HEK293 (cell line): ENCODE data around the gene FRRS1L.

Experiments
- CTCF ChIA-PET: fragments of 350-600 bp; formaldehyde crosslinking; extraction: SDS; loops from one replicate; lab custom pipeline; 2021; ENCODE audit warnings: antibody characterized with exemption; lab: Yijun Ruan, JAX
- POLR2A ChIA-PET: fragments of 300-600 bp; formaldehyde crosslinking; extraction: SDS; loops from one replicate; lab custom pipeline; 2020; ENCODE audit warnings: antibody characterized with exemption, inconsistent platforms; lab: Yijun Ruan, JAX
- H3K27ac ChIP-seq: fragments of 200-500 bp; sonication (Bioruptor generic); 2 replicates; pipeline ENCODE4 v1.5.1; 2014; ENCODE audit warnings: low read depth, low read length, control low read depth, inconsistent platforms; ENCODE audit errors: extremely low read depth
- H3K36me3 ChIP-seq, 2 experiments: fragments of 200-500 bp in 1 of 2; sonication (Bioruptor generic) in 1 of 2; 1 replicate in 1 of 2; 2 replicates in 1 of 2; pipeline ENCODE4 v1.5.1; 2014 to 2017; ENCODE audit warnings: inconsistent platforms in 2 of 2, low read length in 2 of 2; ENCODE audit not compliant: control insufficient read depth in 2 of 2, insufficient read depth in 1 of 2
- H3K4me1 ChIP-seq: fragments of 200-500 bp; sonication (Bioruptor generic); 2 replicates; pipeline ENCODE4 v1.5.1; 2014; ENCODE audit warnings: mild to moderate bottlenecking, low read length, inconsistent platforms; ENCODE audit not compliant: control insufficient read depth, insufficient read depth
- H3K4me3 ChIP-seq: 2 replicates; pipeline ENCODE4 v1.5.1; 2011; ENCODE audit warnings: low read depth, mild to moderate bottlenecking, control low read depth, low read length, moderate library complexity
- H3K9me3 ChIP-seq: fragments of 200-500 bp; sonication (Bioruptor generic); 2 replicates; pipeline ENCODE4 v1.5.1; 2014; ENCODE audit warnings: low read depth, low read length, inconsistent platforms; ENCODE audit not compliant: control insufficient read depth, insufficient read depth
- GLI2 ChIP-seq: fragments of 450-650 bp; formaldehyde crosslinking; IDR thresholded peaks from 2 replicates; pipeline ENCODE4; 2017; ENCODE audit warnings: missing biosample characterization, missing genetic modification characterization, low read depth, borderline replicate concordance
- KLF1 ChIP-seq: fragments of 450-650 bp; formaldehyde crosslinking; IDR thresholded peaks from 2 replicates; pipeline ENCODE4 v1.5.1; 2016; ENCODE audit warnings: missing biosample characterization, missing genetic modification characterization
- ZFP3 ChIP-seq: fragments of 450-650 bp; formaldehyde crosslinking; IDR thresholded peaks from 2 replicates; pipeline ENCODE4 v1.5.1; 2016; ENCODE audit warnings: low read depth, missing biosample characterization, missing genetic modification characterization
- ZFP37 ChIP-seq: fragments of 450-650 bp; formaldehyde crosslinking; IDR thresholded peaks from 2 replicates; pipeline ENCODE4 v1.5.1; 2016; ENCODE audit warnings: missing biosample characterization, missing genetic modification characterization
- ZNF121 ChIP-seq: fragments of 450-650 bp; formaldehyde crosslinking; IDR thresholded peaks from 2 replicates; pipeline ENCODE4 v1.5.1; 2016; ENCODE audit warnings: missing biosample characterization, missing genetic modification characterization
- ZNF155 ChIP-seq: fragments of 450-650 bp; formaldehyde crosslinking; IDR thresholded peaks from 2 replicates; pipeline ENCODE4 v1.5.1; 2016; ENCODE audit warnings: missing biosample characterization, missing genetic modification characterization
- ZNF157 ChIP-seq: fragments of 450-650 bp; formaldehyde crosslinking; IDR thresholded peaks from 2 replicates; pipeline ENCODE4 v1.5.1; 2016; ENCODE audit warnings: missing biosample characterization, missing genetic modification characterization
- ZNF239 ChIP-seq: fragments of 450-650 bp; formaldehyde crosslinking; IDR thresholded peaks from 2 replicates; pipeline ENCODE4 v1.5.1; 2016; ENCODE audit warnings: missing biosample characterization, missing genetic modification characterization
- ZNF248 ChIP-seq: fragments of 450-650 bp; formaldehyde crosslinking; IDR thresholded peaks from 2 replicates; pipeline ENCODE4 v1.5.1; 2017; ENCODE audit warnings: missing biosample characterization, missing genetic modification characterization
- ZNF324 ChIP-seq: fragments of 450-650 bp; formaldehyde crosslinking; IDR thresholded peaks from 2 replicates; pipeline ENCODE4 v1.5.1; 2016; ENCODE audit warnings: missing biosample characterization, missing genetic modification characterization
- ZNF510 ChIP-seq: fragments of 450-650 bp; formaldehyde crosslinking; IDR thresholded peaks from 2 replicates; pipeline ENCODE4 v1.5.1; 2018; ENCODE audit warnings: mild to moderate bottlenecking, missing genetic modification characterization, missing biosample characterization; ENCODE audit not compliant: insufficient replicate concordance
- ZNF621 ChIP-seq: fragments of 450-650 bp; formaldehyde crosslinking; IDR thresholded peaks from 2 replicates; pipeline ENCODE4 v1.5.1; 2017; ENCODE audit warnings: missing biosample characterization, missing genetic modification characterization
- ZNF654 ChIP-seq: fragments of 450-650 bp; formaldehyde crosslinking; IDR thresholded peaks from 2 replicates; pipeline ENCODE4 v1.5.1; 2016; ENCODE audit warnings: low read depth, missing biosample characterization, missing genetic modification characterization
- ZNF768 ChIP-seq: fragments of 450-650 bp; formaldehyde crosslinking; IDR thresholded peaks from 2 replicates; pipeline ENCODE4 v1.5.1; 2018; ENCODE audit warnings: missing biosample characterization, mild to moderate bottlenecking, missing genetic modification characterization
- ZNF830 ChIP-seq: fragments of 450-650 bp; IDR thresholded peaks from 2 replicates; pipeline ENCODE4 v1.5.0; 2018; ENCODE audit warnings: missing biosample characterization, missing genetic modification characterization, low read depth, mild to moderate bottlenecking, moderate library complexity
- ZNF843 ChIP-seq: fragments of 450-650 bp; formaldehyde crosslinking; IDR thresholded peaks from 2 replicates; pipeline ENCODE4 v1.5.1; 2016; ENCODE audit warnings: missing biosample characterization, missing genetic modification characterization
- TF ChIP-seq, protein P1 (sequence below): fragments of 450-650 bp; formaldehyde crosslinking; conservative IDR thresholded peaks from 2 replicates; pipeline ENCODE4 v1.5.1; 2016; ENCODE audit warnings: low read depth, missing biosample characterization, missing genetic modification characterization
- TF ChIP-seq, protein P2 (sequence below): fragments of 450-650 bp; formaldehyde crosslinking; IDR thresholded peaks from 2 replicates; pipeline ENCODE4 v1.5.1; 2017; ENCODE audit warnings: missing biosample characterization, missing genetic modification characterization

FRRS1L gene

DNA sequence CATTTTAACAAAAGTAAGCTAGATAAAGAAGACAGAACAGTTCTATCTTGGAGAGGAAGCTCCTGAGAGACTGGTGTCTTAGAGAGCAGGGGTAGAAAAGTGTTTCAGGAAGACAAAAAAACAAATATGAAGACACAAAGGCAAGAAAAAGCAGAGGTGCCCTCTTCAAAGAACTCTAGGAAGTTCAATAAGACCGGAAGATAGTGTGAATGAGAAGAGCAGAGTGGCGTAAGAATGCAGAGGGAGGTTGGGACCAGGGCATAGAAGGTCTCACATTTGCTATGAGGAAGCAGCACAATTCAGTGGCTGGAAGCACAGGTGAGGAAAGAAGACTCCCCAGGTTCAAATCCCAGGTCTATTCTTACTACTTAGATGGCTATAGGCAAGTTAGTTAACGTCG, 69.9 kb downstream of the FRRS1L start (continued):
- TF ChIP-seq, protein P1, sequence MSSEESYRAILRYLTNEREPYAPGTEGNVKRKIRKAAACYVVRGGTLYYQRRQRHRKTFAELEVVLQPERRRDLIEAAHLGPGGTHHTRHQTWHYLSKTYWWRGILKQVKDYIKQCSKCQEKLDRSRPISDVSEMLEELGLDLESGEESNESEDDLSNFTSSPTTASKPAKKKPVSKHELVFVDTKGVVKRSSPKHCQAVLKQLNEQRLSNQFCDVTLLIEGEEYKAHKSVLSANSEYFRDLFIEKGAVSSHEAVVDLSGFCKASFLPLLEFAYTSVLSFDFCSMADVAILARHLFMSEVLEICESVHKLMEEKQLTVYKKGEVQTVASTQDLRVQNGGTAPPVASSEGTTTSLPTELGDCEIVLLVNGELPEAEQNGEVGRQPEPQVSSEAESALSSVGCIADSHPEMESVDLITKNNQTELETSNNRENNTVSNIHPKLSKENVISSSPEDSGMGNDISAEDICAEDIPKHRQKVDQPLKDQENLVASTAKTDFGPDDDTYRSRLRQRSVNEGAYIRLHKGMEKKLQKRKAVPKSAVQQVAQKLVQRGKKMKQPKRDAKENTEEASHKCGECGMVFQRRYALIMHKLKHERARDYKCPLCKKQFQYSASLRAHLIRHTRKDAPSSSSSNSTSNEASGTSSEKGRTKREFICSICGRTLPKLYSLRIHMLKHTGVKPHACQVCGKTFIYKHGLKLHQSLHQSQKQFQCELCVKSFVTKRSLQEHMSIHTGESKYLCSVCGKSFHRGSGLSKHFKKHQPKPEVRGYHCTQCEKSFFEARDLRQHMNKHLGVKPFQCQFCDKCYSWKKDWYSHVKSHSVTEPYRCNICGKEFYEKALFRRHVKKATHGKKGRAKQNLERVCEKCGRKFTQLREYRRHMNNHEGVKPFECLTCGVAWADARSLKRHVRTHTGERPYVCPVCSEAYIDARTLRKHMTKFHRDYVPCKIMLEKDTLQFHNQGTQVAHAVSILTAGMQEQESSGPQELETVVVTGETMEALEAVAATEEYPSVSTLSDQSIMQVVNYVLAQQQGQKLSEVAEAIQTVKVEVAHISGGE (tag by site-specific recombination): no peak

DNA sequence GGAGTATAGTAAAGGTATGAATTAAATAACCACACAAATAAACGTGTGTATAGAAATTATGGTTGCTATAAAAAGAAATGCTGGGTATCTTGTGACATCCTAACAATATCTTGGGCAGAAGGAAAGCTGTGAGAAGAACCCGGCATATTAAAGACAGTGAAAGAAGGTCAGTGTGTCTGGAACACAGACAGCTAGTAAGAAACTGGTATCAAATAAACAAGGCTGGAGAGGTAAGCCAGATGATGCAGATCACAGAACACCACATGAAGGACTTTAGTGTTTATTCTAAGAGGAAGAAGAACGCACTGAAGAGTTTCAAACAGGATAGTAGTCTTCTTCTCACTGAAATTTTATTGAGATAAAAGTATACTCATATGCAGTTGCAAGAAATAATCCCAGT, 71.7 kb downstream of the FRRS1L start:
- POLR2A ChIA-PET: no interaction called here
- TF ChIP-seq ZNF248 (tag by site-specific recombination) (no peak), ZNF324 (no peak), ZNF768 (no peak), ZNF654 (tag by site-specific recombination) (no peak), ZNF121 (tag by site-specific recombination) (no peak), ZNF830 (tag by site-specific recombination) (no peak), ZNF843 (tag by site-specific recombination) (no peak), ZFP37 (tag by site-specific recombination) (no peak), KLF1 (tag by site-specific recombination) (no peak), ZNF155 (no peak), ZNF157 (tag by site-specific recombination) (no peak)
- TF ChIP-seq, protein P2, sequence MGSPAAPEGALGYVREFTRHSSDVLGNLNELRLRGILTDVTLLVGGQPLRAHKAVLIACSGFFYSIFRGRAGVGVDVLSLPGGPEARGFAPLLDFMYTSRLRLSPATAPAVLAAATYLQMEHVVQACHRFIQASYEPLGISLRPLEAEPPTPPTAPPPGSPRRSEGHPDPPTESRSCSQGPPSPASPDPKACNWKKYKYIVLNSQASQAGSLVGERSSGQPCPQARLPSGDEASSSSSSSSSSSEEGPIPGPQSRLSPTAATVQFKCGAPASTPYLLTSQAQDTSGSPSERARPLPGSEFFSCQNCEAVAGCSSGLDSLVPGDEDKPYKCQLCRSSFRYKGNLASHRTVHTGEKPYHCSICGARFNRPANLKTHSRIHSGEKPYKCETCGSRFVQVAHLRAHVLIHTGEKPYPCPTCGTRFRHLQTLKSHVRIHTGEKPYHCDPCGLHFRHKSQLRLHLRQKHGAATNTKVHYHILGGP (tag by site-specific recombination): no peak

GRCh38 chr9:109094268-109094667, 72.8 kb downstream of the FRRS1L start:
- Histone ChIP-seq H3K4me3 (no peak overlapping the region), H3K36me3 (peaks cover 0 to 72% of the 10 kb centered on the region in 2 experiments; a peak in 2 of 3 replicates), H3K4me1 (peaks cover 4% of the 10 kb centered on the region; the same call in 1 of the 2 replicates), H3K27ac (no peak overlapping the region), H3K9me3 (no peaks in the 10 kb centered on the region)
- POLR2A ChIA-PET: no interaction called here
- CTCF ChIA-PET: interaction anchor here (0.6 to 1.1 kb wide), 2 partner anchors 11 to 89 kb away, joined by 3 to 5 read pairs; no protein-coding TSS in a partner anchor
- TF ChIP-seq ZNF510 (tag by site-specific recombination): no peak
- TF ChIP-seq ZNF157 (tag by site-specific recombination): no peak
- no peak for TF ChIP-seq ZFP3
- no peak for TF ChIP-seq GLI2 (tag by site-specific recombination)
- TF ChIP-seq ZNF239: no peak
- no peak for TF ChIP-seq ZNF621 (tag by site-specific recombination)

More for the DNA sequence above, 71.7 kb downstream of the FRRS1L start:
- CTCF ChIA-PET: no interaction called here
- Histone ChIP-seq H3K9me3 (no peaks in the 10 kb centered on the region), H3K4me1 (peaks cover 4% of the 10 kb centered on the region; the same call in 1 of the 2 replicates), H3K36me3 (peaks cover 0 to 64% of the 10 kb centered on the region in 2 experiments; a peak in 2 of 3 replicates), H3K27ac (no peak overlapping the region), H3K4me3 (no peak overlapping the region)
